GM18498 (cell line): ENCODE measurements around the gene ZBTB48.

Source experiments
- ATAC-seq: cut with Tn5 transposase; IDR thresholded peaks from one replicate; pipeline ENCODE4 v1.9.1; 2021; ENCODE audit warnings: mild to moderate bottlenecking, moderate library complexity; ENCODE audit not compliant: unreplicated experiment

ZBTB48 gene

DNA sequence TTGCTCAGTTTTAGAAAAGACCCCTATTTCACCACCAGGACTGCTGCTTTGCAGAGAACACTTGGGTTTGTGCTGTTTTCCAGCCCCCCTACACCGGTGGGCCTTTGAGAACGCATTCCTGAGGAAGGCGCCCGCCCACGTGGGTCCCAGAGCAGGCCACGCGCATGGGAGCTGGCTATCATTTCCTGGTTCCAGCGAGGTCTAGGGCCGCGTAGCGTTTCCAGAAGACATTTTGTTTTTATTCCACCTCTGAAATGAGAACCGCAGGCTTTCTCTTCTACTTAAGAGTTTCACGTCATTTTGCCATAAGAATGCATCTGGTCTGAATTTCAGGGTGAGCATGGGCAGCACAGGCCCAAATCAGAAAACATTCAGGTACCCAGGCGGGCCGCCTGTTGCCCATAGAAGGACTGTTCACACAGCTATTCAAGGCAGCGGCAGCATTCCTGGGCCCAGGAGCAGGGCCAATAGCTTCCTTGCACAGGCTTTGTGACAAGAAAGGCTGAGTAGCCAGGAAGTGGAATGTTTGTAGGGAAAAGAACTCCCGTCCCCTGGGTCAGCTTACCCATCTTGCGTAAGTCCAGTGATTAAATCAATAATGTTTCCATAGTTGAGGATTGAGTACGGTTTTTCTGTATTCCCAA, 24.2 kb downstream of the ZBTB48 start:
- ATAC-seq, result no peak

DNA sequence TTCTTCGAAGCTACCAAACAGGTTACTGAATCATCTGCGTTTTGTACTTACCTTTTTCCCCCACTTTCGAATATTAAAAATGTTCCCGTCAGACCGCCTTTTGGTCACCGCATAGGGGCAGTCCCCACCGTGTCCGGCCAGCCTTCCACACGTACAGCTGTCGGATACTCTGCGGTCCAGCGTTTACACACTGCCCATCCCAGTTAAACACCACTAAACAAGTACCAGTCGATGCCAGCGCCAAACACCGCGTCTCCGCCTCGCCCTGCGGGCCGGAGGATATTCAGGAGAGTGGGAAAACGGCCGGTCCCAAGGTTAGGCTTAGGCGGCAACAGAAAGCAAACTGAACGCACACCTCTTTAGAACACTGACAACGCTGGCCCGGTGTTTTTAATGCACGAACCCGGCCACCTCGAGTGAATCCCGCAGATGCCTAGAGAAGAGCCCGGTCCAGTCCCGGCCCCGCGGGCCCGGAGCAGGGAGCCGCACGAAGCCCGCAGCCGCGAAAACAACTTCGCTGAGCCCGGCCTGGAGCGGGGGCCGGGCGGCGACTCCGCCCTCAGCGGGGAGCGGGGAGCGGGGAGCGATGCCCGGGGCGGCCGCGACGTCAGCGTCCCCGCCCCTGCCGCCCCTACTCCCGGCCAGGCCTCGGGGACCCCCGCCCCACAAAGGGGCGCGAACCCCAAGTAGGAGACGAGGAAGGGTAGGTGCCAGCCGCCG, 33.0 kb downstream of the ZBTB48 start:
- ATAC-seq, result no peak

DNA sequence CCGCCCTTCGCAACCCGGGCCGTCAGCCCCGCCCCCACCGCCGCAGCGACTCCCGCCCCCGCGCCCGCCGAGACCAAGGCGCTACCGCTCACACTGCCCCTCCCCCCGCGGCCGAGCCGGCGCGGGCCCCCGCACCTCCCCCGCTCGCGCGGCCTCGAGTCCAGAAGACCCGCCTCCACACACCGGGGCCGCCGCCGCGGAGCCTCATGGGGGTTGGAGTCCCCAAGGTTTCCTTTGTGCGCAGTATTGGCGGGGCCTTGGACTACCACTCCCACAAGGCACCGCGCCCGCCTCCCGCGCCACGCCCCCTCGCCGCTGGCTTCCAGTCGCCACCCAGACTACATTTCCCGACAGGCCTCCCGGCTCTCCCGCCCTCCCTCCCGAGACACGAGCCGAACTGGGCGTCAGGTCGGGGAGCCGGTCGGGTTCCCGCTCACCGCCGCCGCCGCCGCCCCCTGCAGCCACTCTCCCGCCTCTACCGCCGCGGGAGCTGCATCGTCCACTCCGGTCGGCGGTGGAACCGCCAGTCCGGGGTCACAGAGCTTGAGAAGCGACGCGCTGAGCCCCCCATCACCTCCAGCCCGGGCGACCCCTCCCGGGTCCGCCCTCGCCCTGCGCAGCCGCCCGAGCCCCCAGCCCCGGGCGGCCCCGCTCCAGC, 33.7 kb downstream of the ZBTB48 start, which contains the start of gene PHF13:
TSS of gene PHF13 (plus strand) at position 371 of the 658 bp plus-strand sequence. CDS start 336 bp downstream, outside the sequence.
- ATAC-seq, result peak; percentile 93

DNA sequence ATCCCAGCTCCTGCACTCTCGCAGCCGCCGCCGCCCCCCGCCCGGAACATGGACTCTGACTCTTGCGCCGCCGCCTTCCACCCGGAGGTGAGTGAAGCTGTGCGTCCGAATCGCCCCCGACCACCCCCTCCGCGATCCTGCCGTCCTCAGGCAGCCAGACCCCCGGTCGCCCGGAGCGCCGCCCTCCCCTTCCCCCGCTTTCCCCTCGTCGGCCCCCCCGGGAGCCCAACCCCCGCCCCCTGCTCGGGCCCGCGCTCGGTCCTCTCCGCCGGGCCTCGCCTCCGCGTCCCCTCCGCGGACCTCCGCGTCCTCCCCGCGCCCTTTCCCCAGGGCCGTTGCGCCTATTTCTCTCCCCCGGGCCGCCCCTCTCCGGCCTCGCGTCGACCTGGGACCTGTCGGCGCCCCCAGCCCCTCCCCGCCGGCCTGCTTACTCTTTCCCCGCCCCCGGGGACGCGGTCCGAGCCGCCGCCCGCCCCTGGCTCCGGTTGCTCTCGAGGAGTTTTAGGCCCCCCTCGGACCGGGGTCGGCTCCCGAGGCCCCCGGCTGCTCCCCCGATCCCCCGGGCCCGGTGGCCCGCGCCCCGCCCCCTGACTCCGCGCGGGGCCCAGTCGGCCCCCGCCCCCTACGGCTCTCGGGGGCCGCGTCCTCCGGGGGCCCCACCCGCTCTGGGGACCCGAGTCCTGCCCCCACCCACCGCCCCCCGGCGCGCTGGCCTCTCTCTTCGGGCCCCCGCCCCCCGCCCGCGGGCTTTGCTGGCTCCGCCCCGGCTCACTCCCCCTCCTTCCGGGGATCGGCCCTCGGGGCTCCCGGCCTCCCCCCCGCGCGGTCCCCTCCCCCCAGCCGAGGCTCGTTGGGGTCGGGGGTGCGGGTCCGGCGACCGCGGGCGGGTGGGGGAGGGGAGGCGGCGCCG, 34.5 kb downstream of the ZBTB48 start:
- ATAC-seq, result no peak

DNA sequence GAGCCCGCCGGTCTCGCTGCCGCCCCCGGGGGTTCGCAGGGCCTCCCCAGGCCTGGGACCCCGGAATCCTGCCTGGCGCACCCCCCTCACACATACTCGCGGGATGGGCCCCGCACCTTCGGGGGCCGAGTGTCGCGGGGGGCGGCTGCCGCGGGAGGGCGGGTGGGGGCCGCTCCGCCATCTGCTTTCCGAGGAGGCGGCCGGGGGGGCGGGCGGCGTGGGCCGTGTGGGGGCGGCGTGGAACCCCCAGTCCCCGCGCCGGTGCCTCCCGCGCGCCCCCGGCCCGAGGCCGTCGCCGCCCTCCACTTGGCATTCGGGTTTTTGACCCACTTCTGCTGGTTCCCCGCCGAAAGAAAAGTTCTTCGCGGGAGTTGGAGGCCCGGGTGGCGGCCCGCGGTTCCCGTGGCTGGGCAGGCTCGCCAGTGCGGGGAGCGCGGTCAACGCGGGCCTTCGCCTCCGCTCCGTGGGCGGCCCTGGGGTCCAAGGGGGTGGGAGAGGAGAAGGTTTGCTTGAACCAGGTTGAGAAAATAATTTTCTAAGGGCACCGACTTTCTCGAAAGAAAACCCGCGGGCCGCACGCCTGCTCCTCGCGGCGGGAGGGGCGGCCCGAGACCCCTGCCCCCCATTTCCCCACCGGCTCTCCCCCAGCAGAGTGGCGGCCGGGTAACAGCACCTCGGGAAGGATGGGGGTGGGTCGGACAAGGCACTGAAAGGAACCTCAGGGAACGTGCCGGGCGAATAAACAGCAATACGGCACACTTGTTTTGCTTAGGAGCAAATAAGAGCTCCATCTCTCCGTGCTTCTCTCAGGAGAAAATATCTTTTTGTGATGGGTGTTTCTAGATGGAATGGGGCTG, 35.4 kb downstream of the ZBTB48 start:
- no peak for ATAC-seq

DNA sequence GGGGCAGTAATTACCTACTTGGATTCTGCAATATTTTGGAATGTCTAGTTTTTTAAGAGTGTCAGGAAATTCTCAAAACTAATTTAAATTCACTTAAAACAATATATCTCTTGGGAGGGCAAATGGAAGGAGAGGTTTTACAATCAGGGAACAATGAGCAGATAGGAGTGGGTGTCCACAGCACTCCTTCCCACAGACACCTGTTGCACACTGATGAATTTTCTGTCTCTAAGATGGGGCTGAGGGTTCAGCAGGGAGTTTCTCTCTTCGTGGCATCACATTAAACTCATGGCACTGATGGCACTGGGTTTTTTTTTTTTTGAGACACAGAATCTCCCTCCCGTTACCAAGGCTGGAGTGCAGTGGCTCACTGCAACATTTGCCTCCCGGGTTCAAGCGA, 39.3 kb downstream of the ZBTB48 start:
- ATAC-seq, result no peak

DNA sequence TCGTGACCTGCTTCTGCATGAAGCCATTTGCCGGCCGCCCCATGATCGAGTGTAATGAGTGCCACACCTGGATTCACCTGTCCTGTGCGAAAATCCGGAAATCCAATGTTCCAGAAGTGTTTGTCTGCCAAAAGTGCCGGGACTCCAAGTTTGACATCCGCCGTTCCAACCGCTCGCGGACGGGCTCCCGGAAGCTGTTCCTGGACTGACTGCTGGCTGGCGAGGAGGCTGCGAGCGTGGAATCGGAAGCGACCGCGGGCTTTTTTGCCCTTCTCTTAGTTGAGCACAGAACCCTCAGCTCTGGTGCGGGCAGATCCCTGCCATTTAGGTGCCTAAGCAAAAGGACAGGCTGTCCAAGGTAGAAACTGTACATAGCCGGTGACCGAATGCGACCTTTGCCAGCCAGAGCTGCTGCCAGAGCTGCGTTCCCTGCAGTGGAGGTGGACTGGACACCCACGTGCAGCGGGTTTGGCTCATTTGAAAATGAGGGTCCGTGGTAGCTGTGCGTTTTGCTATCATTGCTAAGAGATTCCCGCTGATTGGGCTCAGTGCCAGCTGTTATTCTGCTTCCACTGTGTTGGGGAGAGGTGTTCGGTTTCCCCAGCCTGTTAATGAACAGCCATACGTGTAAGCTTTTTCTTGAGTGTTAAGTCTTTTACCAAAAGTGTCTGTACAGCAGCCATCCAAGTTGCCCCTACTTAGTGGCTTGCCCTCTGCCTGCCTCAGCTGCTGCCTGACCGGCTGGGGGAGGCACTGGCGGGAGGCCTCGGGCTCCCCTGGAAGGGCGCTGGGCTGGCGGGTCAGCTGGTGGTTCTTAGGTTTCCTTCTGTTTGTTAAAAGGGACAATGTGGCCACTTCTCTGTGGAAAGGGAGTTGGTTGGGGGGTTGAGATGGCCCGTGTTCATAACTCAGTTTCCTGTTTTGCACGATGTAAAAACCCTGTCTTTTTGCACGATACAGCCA, 41.9 kb downstream of the ZBTB48 start:
- ATAC-seq, result no peak

DNA sequence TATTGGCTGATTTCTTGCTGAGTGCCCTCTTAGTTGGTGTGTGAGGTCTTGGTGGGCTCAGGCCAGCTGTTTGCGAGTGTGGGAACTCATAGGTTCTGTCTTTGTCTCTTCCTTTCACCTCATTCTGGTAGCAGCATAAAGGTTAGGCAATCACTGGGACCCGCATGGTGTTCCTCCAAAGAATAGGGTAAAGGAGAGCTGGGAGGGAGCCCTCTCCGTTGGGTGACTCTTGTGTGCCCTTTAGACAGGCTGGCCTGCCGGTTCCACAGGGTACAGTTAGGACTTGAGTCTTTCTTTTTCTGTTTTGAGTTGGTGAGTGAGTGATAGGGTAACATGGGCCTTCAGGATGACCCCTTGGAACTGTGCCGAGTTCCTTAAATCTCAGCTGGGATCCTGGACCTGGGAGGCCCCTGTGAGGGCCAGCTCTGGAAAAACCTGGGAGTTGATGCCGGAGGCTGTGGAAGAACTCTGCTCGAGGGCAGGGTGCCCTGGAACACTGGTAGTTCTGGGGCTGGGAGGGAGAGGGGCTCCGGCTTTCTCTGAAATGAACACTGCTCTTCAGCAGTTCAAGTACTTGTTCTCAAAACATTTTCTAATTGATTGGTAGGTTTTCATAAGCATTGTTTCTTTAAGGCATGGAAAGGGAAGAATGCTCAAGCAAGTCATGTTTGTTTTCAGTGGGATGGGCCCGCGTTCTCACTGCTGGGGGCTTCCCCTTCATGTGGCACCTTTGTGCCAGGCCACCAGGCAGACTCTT, 42.8 kb downstream of the ZBTB48 start:
- ATAC-seq, result no peak

DNA sequence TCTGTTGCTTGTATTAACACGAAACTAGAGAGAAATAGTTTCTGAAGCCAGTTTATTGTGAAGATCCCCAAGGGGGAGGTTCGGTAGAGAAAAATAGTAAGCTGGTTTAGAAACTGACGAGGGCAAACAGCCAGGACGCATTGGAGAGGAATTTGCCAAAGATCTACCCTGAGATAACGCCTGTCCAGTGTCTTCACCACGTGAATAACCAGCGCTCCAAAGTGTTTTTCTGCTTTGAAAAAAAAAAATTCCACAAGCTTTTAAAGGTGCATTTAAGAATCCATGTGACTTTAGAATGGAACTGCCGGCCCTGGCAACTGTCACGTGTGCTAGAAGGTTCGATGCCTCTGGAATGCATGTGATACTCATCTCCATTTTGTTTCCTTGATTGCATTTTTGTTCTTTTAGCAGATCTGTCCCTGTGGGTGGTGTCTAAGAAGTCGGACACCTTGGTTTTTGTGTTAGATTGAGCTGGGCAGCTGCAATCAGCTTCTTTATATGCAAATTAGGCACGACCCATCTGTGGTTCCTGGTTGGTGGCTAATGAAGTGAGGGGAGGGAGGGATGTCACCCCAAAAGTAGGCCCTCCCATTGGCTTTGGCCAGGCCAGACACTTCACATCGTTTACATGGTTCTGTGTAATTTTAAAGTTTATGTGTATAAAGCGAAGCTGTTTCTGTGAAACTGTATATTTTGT, 43.6 kb downstream of the ZBTB48 start:
- ATAC-seq, result no peak

DNA sequence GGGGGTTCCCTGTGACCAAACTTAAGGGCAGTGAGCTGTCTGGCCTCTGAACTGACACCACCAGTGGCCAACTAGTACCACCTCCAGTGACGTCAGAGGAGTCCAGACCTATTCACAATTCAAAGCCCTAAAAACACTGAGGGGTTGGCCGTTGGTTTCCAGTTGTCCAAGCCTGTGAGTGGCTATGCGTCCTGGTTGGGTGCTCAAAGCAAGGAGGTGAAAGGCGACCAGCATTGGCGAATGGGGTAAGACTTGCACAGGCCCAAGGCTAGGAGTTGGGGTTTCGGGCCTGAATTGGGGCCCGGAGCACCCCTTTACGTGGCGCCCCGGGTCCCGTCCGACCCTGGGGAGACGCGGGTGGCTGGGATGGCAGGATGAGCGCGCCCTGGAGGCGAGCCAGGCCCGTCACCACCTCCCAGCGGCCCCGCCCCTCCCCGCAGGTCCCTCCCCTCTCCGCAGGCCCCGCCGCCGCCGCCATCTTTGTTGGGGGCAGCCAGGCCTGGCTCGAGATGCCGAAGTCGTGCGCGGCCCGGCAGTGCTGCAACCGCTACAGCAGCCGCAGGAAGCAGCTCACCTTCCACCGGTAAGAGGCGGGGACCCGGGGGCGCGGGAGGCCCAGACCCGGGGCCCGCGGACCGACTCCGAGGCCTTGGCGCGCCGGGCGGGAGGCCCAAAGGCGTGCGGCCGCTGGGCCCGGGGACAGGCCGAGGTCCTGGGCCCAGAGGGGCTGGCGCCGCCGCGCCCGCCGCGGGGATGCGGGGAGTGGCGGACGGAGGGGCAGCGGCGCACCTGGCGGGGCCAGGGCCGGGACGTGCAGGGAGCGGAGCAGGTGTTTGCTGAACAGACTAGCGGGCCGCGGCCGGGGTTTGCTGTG, 45.2 kb downstream of the ZBTB48 start, which contains the start of gene THAP3:
TSS of gene THAP3 (plus strand) at position 159 of the 874 bp plus-strand sequence. CDS start at position 510, 351 bp downstream.
- ATAC-seq, result peak; percentile 83

DNA sequence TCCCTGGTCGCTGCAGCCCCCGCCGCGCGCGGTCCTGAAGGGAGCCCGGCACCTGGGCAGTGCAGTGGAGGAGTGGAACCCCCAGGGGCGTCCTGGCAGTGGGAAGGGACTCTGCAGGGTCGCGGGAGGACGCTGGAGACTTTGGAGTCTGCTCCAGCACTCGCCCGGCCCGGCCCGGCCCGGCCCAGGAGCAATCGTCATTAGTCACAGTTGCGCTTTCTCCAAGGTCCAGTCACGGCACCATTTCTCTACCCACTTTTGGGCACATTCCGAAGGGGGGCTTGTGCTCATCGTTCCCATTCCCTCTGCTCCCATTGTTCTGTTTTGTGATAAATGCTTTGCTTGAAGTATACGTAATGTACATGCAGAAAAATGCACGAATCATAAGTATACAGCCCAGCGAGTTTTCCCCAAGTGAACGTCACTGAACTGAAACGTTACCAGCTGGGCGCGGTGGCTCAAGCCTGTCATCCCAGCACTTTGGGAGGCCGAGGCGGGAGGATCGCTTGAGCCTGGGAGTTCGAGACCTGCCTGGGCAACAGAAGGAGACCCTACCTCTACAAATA, 45.9 kb downstream of the ZBTB48 start:
- ATAC-seq, result peak; percentile 10

DNA sequence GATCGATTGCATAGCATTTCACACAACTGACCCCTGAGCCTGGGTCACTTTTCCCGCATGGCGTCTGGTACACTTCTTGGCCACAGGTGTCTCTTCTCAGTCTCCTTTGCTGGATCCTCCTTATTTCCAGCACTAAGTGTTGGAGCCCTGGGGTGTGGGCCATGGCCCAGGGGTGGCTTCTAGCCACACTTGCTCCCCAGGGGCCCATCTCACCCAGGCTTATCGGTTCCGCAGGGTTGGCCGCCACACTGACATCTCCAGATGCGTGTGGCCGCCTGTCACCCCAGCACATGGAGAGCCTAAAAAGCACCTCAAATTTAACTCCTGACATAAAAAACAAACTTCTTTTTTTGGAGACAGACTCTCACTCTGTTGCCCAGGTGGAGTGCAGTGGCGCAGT, 47.2 kb downstream of the ZBTB48 start:
- ATAC-seq, result no peak

DNA sequence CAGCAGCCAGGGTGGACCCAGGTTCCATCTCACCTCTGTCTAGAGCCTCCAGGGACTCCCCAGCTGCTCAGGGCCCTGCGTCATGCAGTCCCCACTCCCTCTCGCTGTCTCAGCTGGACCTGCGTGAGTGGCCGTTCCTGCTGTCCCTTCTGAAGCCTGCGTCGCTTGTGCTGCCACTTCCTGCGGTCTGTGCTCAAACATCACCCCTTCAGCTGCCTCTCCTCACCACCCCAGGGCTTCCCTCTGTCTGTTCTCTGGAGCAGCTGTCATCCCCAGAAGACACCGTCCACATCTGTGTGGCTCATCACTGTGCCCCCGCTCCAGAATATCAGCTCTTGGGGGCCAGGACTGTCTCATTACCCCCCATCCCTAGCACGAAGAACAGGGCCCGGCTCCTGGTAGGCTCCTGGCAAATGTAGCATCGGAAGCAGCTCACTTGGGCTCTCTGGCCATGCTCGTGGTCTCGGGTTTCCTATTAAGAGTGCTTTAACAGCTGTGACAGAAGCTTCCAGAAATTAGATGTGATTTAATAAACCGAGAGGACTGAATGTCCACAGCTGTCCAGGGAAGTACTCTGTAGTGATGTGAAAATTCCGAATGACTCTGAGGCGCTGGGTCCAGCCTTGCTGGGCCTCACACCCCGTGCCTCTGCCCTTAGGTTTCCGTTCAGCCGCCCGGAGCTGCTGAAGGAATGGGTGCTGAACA, 48.2 kb downstream of the ZBTB48 start:
- ATAC-seq, result no peak

DNA sequence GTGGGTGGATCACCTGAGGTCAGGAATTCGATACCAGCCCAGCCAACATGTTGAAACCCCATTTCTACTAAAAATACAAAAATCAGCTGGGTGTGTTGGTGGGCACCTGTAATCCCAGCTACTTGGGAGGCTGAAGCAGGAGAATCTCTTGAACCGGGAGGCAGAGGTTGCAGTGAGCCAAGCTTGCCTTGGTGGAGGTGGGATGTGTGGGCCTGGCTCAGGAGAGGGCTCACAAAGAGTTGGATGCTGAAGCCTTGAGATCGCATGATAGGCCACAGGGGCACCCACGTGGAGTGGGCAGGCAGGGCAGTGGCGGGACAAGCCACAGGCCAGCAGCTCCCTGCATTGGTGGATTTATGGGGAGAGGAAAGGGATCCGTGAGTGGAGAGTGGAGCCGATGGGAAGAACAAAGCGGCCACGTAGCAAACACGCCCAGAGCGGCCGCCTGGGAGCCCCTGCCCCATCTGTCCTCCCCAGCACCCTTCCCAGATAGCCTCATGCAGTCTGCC, 49.2 kb downstream of the ZBTB48 start:
- ATAC-seq, result no peak

DNA sequence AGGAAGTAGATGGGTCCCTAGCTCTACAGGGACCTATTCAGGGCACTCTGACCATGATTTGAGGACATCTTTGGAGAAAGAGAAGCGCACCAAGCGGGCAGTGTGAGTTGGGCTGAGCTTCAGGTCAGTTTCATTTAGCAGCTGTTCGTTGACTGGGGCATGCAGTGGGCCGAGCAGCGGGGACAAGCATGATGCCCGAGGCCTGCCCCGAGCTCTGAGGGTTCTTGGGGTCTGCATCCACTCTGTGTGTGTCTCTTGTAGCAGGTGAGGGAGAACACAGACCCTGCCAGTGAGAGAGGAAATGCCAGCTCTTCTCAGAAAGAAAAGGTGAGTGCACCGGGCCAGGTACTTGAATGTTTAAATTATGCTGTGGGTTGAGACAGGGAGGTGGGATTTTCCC, 50.2 kb downstream of the ZBTB48 start:
- ATAC-seq, result no peak
